Fibroblast of lung (primary cell): ENCODE results near the gene TIMM8B. TPM values are rescaled to one million over a fixed set of nuclear protein-coding genes. Genes with fewer than 3 reads are reported as not detected.
A peak's percentile ranks its signal among the peaks of the same experiment; 100 is the strongest.

Experiments
- DNase-seq, 2 donors: peaks; one replicate each; pipeline versions ENCODE4 v3.0.0 to v3.0.0-alpha.2; 2010; ENCODE audit warnings: low read depth in 2 of 2
- H2AFZ ChIP-seq: 2 replicates; pipeline ENCODE4 v1.5.1; 2012; ENCODE audit warnings: low read length, control low read depth, inconsistent platforms
- H3K27ac ChIP-seq: 2 replicates; pipeline ENCODE4 v1.5.1; 2011; ENCODE audit warnings: low read length, control low read depth; ENCODE audit not compliant: insufficient read depth
- H3K27me3 ChIP-seq: 2 replicates; pipeline ENCODE4 v1.5.1; 2011; ENCODE audit warnings: mild to moderate bottlenecking, low read length; ENCODE audit not compliant: control insufficient read depth, insufficient read depth
- H3K36me3 ChIP-seq: 2 replicates; pipeline ENCODE4 v1.5.1; 2011; ENCODE audit warnings: low read length; ENCODE audit not compliant: control insufficient read depth, insufficient read depth
- H3K4me1 ChIP-seq: 2 replicates; pipeline ENCODE4 v1.5.1; 2011; ENCODE audit warnings: low read length; ENCODE audit not compliant: control insufficient read depth, insufficient read depth; ENCODE audit errors: extremely low read depth
- H3K4me2 ChIP-seq: 2 replicates; pipeline ENCODE4 v1.5.1; 2011; ENCODE audit warnings: low read length, control low read depth; ENCODE audit not compliant: insufficient read depth; ENCODE audit errors: extremely low read depth
- H3K4me3 ChIP-seq, 4 experiments: fragments of 200-600 bp in 1 of 4; sonication (generic) in 1 of 4; replicated peaks in 1 of 4; 2 replicates each; pipeline ENCODE4 v1.5.1; 2011 to 2016; ENCODE audit warnings: low read length in 4 of 4, low read depth in 3 of 4, mild to moderate bottlenecking in 3 of 4, control low read depth in 2 of 4, inconsistent platforms in 1 of 4, mixed read lengths in 1 of 4; ENCODE audit not compliant: insufficient read depth in 1 of 4; ENCODE audit errors: control extremely low read depth in 1 of 4
- H3K79me2 ChIP-seq: 2 replicates; pipeline ENCODE4 v1.5.1; 2012; ENCODE audit warnings: mild to moderate bottlenecking, low read length, inconsistent platforms; ENCODE audit not compliant: control insufficient read depth, insufficient read depth
- H3K9ac ChIP-seq: 2 replicates; pipeline ENCODE4 v1.5.1; 2011; ENCODE audit warnings: mild to moderate bottlenecking, low read length, control low read depth; ENCODE audit not compliant: insufficient read depth
- H3K9me3 ChIP-seq: 2 replicates; pipeline ENCODE4 v1.5.1; 2012; ENCODE audit warnings: low read depth, low read length; ENCODE audit not compliant: control insufficient read depth, insufficient read depth
- H4K20me1 ChIP-seq: 2 replicates; pipeline ENCODE4 v1.5.1; 2011; ENCODE audit warnings: low read length; ENCODE audit not compliant: control insufficient read depth, insufficient read depth; ENCODE audit errors: extremely low read depth
- CTCF ChIP-seq, 2 donors: IDR thresholded peaks in 1 of 2; conservative IDR thresholded peaks in 1 of 2; 1 replicate in 1 of 2; 2 replicates in 1 of 2; pipeline ENCODE4 v1.5.1; 2011 to 2012; ENCODE audit warnings: low read length in 2 of 2, control low read depth in 1 of 2, inconsistent platforms in 1 of 2, low read depth in 1 of 2, mild to moderate bottlenecking in 1 of 2
- EZH2 ChIP-seq: IDR thresholded peaks from 2 replicates; pipeline ENCODE4 v1.5.1; 2012; ENCODE audit warnings: low read length, control low read depth, mild to moderate bottlenecking; ENCODE audit errors: missing control alignments
- polyA plus RNA-seq, 2 donors: library from polyadenylated mRNA; depleted of rRNA in 1 of 2; stranded (reverse) in 1 of 2; unstranded in 1 of 2; fragments of >200 nt; gene quantifications; 2 replicates each; pipeline ENCODE4 v1.2.1, GENCODE V29; 2011 to 2012; ENCODE audit warnings: missing spikeins in 1 of 2
- total RNA-seq: library from RNA; depleted of rRNA; stranded (reverse); fragments of >200 nt; gene quantifications from 2 replicates; pipeline ENCODE4 v1.2.1, GENCODE V29; 2014

Gene TIMM8B
- total and polyA plus RNA-seq, 2 donors (not counting 1 experiment from before 2014, with no cell fraction given) = 55.3 to 61.7 TPM

GRCh38 chr11:112087212-112087611 lies 656 bp upstream of the TIMM8B start:
- H3K27ac ChIP-seq = peak overlapping the region; percentile 87
- H3K4me3 ChIP-seq = peak overlapping the region; percentile 84 to 100 (median 95)
- peaks cover 35% of the 10 kb centered on the region for H3K79me2 ChIP-seq
- H4K20me1 ChIP-seq = no peaks in the 10 kb centered on the region
- no peaks in the 10 kb centered on the region for H3K27me3 ChIP-seq
- H3K4me1 ChIP-seq = no peaks in the 10 kb centered on the region
- H3K36me3 ChIP-seq = peaks cover 6% of the 10 kb centered on the region
- peak overlapping the region; percentile 73 for H3K9ac ChIP-seq
- H2AFZ ChIP-seq = peak overlapping the region; percentile 71
- no peak for DNase-seq
- TF ChIP-seq EZH2 = no peak
- no peak for TF ChIP-seq CTCF (conservative IDR thresholded peaks at IDR 0.05 in 1 of 2, IDR thresholded peaks at IDR 0.05 in 1 of 2; ENCODE audit: low read depth in 1 of 2, low read length in 2 of 2)
- H3K4me2 ChIP-seq = peak overlapping the region; percentile 92
- H3K9me3 ChIP-seq = no peaks in the 10 kb centered on the region

- TF ChIP-seq CTCF (conservative IDR thresholded peaks at IDR 0.05 in 1 of 2, IDR thresholded peaks at IDR 0.05 in 1 of 2; ENCODE audit: low read depth in 1 of 2, low read length in 2 of 2) (no peak), EZH2 (no peak)
- peak overlapping the region; percentile 84 to 100 (median 95) for H3K4me3 ChIP-seq
- H3K4me2 ChIP-seq = peak overlapping the region; percentile 84
- DNase-seq = peak; percentile 27 to 36
- H3K27me3 ChIP-seq = no peaks in the 10 kb centered on the region
- peak overlapping the region; percentile 73 for H3K27ac ChIP-seq
- H3K36me3 ChIP-seq = peaks cover 6% of the 10 kb centered on the region
- H3K9me3 ChIP-seq = no peaks in the 10 kb centered on the region
- H4K20me1 ChIP-seq = no peaks in the 10 kb centered on the region
- H3K9ac ChIP-seq = peak overlapping the region; percentile 73
- peak overlapping the region; percentile 88 for H2AFZ ChIP-seq
- no peaks in the 10 kb centered on the region for H3K4me1 ChIP-seq
- peaks cover 35% of the 10 kb centered on the region for H3K79me2 ChIP-seq
Observed at GRCh38 chr11:112085822-112086421, 634 bp downstream of the TIMM8B start.

GRCh38 chr11:112082729-112083128 lies 3.8 kb downstream of the TIMM8B start:
- peak; percentile 53 to 54 for DNase-seq
- Histone ChIP-seq H3K4me3 (no peak overlapping the region), H3K9me3 (no peaks in the 10 kb centered on the region), H3K4me1 (no peaks in the 10 kb centered on the region), H3K27ac (peak overlapping the region; percentile 48), H2AFZ (no peak overlapping the region), H3K4me2 (no peak overlapping the region), H3K79me2 (peaks cover 27% of the 10 kb centered on the region), H3K9ac (no peak overlapping the region), H3K27me3 (no peaks in the 10 kb centered on the region), H4K20me1 (no peaks in the 10 kb centered on the region), H3K36me3 (peaks cover 6% of the 10 kb centered on the region)
- TF ChIP-seq CTCF (conservative IDR thresholded peaks at IDR 0.05 in 1 of 2, IDR thresholded peaks at IDR 0.05 in 1 of 2; ENCODE audit: low read depth in 1 of 2, low read length in 2 of 2) = no peak
- no peak for TF ChIP-seq EZH2
